Caco-2 (cell line): ENCODE results near the gene NCKAP5. TPM values are rescaled to one million over a fixed set of nuclear protein-coding genes. Genes with fewer than 3 reads are reported as not detected.

ENCODE experiments used
- BruUV-seq: library from RNA; stranded (reverse); fragments of 400-500 nt; replicated peaks from 2 replicates; lab custom pipeline; 2021; lab: Mats Ljungman, UMichigan
- CTCF ChIA-PET: fragments of 300-600 bp; sonication (Branson Sonifier 250); formaldehyde crosslinking; loops from one replicate; lab custom pipeline; 2022; ENCODE audit warnings: antibody characterized with exemption; lab: Charles Lee
- POLR2A ChIA-PET: fragments of 300-600 bp; sonication (Branson Sonifier 250); formaldehyde crosslinking; loops from one replicate; lab custom pipeline; 2022; ENCODE audit warnings: antibody characterized with exemption; lab: Charles Lee
- DNase-seq, 2 experiments: peaks; one replicate each; pipeline versions ENCODE4 v3.0.0 to v3.0.0-alpha.2; 2020 to 2022
- H3K27me3 ChIP-seq: replicated peaks from 2 replicates; pipeline ENCODE4 v1.6.0; 2011; ENCODE audit warnings: low read length; ENCODE audit not compliant: control insufficient read depth, insufficient read depth
- H3K36me3 ChIP-seq: 2 replicates; pipeline ENCODE4 v1.5.1; 2011; ENCODE audit warnings: low read length; ENCODE audit not compliant: control insufficient read depth, insufficient read depth
- H3K4me1 ChIP-seq: fragments of 250-450 bp; sonication (Bioruptor Pico); 2 replicates; pipeline ENCODE4 v1.5.1; 2020; ENCODE audit warnings: mild to moderate bottlenecking
- H3K4me3 ChIP-seq: 2 replicates; pipeline ENCODE4 v1.5.1; 2011; ENCODE audit warnings: low read depth, mild to moderate bottlenecking, control low read depth, low read length
- H3K9me3 ChIP-seq: fragments of 250-450 bp; sonication (Bioruptor Pico); 2 replicates; pipeline ENCODE4 v1.5.1; 2020; ENCODE audit warnings: mild to moderate bottlenecking, moderate library complexity
- H3K27ac Mint-ChIP-seq: one replicate; pipeline ENCODE4 v1.8.0; 2022; ENCODE audit warnings: mixed read lengths; ENCODE audit not compliant: unreplicated experiment
- H3K27me3 Mint-ChIP-seq: one replicate; pipeline ENCODE4 v1.8.0; 2022; ENCODE audit warnings: mixed read lengths; ENCODE audit not compliant: insufficient read depth, unreplicated experiment
- H3K36me3 Mint-ChIP-seq: one replicate; pipeline ENCODE4 v1.8.0; 2022; ENCODE audit warnings: mild to moderate bottlenecking, mixed read lengths; ENCODE audit not compliant: insufficient read depth, unreplicated experiment
- H3K4me1 Mint-ChIP-seq: one replicate; pipeline ENCODE4 v1.8.0; 2022; ENCODE audit warnings: low read depth, mixed read lengths; ENCODE audit not compliant: unreplicated experiment
- H3K4me3 Mint-ChIP-seq: one replicate; pipeline ENCODE4 v1.8.0; 2022; ENCODE audit warnings: mild to moderate bottlenecking, moderate library complexity, mixed read lengths; ENCODE audit not compliant: unreplicated experiment
- H3K9me3 Mint-ChIP-seq: one replicate; pipeline ENCODE4 v1.8.0; 2022; ENCODE audit warnings: mixed read lengths; ENCODE audit not compliant: unreplicated experiment
- CTCF ChIP-seq, 2 experiments: fragments of 200-600 bp in 1 of 2; IDR thresholded peaks; 1 replicate in 1 of 2; 2 replicates in 1 of 2; pipeline versions ENCODE4 v1.5.1 to v1.8.0; 2011 to 2022; ENCODE audit warnings: antibody characterized with exemption in 1 of 2, control low read depth in 1 of 2, inconsistent platforms in 1 of 2, low read depth in 1 of 2, low read length in 1 of 2, mild to moderate bottlenecking in 1 of 2, moderate library complexity in 1 of 2; ENCODE audit not compliant: insufficient read depth in 1 of 2, severe bottlenecking in 1 of 2, unreplicated experiment in 1 of 2
- intact Hi-C: fragments of 100-400 bp; cut with micrococcal nuclease; formaldehyde crosslinking; loops from one replicate; pipeline ENCODE4 v1.10.0; 2022; ENCODE audit not compliant: unreplicated experiment
- total RNA-seq: library from RNA; stranded (reverse); gene quantifications from 2 replicates; pipeline ENCODE4 v1.2.3, GENCODE V29; 2022

Gene NCKAP5
- total RNA-seq, 1 experiment from 2014 or later: 3.8 TPM

DNA sequence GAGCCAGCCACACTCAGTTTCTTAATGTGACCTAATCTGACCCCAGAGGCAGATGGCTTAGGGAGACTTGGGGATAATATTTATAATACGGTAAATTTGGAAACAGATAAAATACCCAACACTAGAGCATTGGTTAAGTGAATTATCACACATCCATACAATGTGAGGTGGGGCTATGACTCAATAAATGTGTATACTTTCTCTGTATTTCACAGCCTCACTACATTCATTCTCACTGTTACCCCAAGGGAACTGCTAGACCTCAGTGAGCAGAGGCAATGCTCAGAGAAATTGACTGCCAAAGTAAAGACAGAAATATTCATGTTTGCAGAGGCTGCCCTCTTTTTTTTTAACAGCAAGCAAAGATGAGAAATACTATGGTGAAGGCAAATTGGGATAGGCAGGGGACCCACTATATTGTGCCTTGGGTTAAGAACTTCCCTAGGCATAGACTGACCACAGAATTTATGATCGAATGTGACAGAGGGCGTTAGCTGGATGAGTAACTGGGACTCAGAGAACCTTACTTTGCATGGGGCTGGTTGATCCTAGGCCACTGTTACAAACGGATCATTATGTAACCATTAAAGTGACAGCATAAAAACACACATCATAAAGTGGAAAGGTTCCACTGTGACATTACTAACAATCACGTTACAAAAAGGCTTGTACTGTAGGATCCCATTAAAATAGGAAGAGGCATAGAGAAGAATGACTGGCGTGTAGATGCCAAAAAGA, 652.3 kb downstream of the NCKAP5 start:
- no TSS peak for BruUV-seq
- POLR2A ChIA-PET: no interaction called here
- no peak for DNase-seq
- no peaks in the 10 kb centered on the region for H3K9me3 ChIP-seq
- Mint-ChIP-seq H3K27ac (no peak overlapping the region), H3K4me1 (no peaks in the 10 kb centered on the region), H3K27me3 (no peaks in the 10 kb centered on the region), H3K4me3 (no peak overlapping the region), H3K9me3 (no peaks in the 10 kb centered on the region), H3K36me3 (no peaks in the 10 kb centered on the region)
- intact Hi-C loops: no loop called here
- CTCF ChIA-PET: no interaction called here
- no peak for TF ChIP-seq CTCF (IDR thresholded peaks at IDR 0.05; ENCODE audit: insufficient read depth in 1 of 2, low read depth in 1 of 2, low read length in 1 of 2, severe bottlenecking in 1 of 2, unreplicated experiment in 1 of 2)
- no peak overlapping the region for H3K4me3 ChIP-seq
- no peaks in the 10 kb centered on the region for H3K27me3 ChIP-seq
- no peaks in the 10 kb centered on the region for H3K4me1 ChIP-seq
- H3K36me3 ChIP-seq: no peaks in the 10 kb centered on the region

GRCh38 chr2:132911726-132912724, 656.2 kb downstream of the NCKAP5 start:
- CTCF ChIA-PET: no interaction called here
- no TSS peak for BruUV-seq
- POLR2A ChIA-PET: no interaction called here

More at GRCh38 chr2:132911726-132912724, 656.2 kb downstream of the NCKAP5 start:
- Histone ChIP-seq H3K9me3 (peaks cover 4% of the 10 kb centered on the region; the same call in 1 of the 2 replicates), H3K27me3 (no peaks in the 10 kb centered on the region), H3K36me3 (no peaks in the 10 kb centered on the region), H3K4me3 (no peak overlapping the region), H3K4me1 (no peaks in the 10 kb centered on the region)
- no peaks in the 10 kb centered on the region for H3K27me3 Mint-ChIP-seq
- peak in 1 of 2 experiments; percentile 3 for DNase-seq
- peak in 1 of 2 experiments; percentile 9 for TF ChIP-seq CTCF (IDR thresholded peaks at IDR 0.05; ENCODE audit: insufficient read depth in 1 of 2, low read depth in 1 of 2, low read length in 1 of 2, severe bottlenecking in 1 of 2, unreplicated experiment in 1 of 2)
- H3K4me3 Mint-ChIP-seq: no peak overlapping the region
- H3K36me3 Mint-ChIP-seq: no peaks in the 10 kb centered on the region
- no peaks in the 10 kb centered on the region for H3K9me3 Mint-ChIP-seq
- intact Hi-C loops: no loop called here
- no peaks in the 10 kb centered on the region for H3K4me1 Mint-ChIP-seq
- no peak overlapping the region for H3K27ac Mint-ChIP-seq
